PC-3 (cell line): ENCODE data around the gene MSMP.

ENCODE experiments used
- EZH2phosphoT487 ChIP-seq: fragments of 300-600 bp; sonication (generic); IDR thresholded peaks from 2 replicates; pipeline ENCODE4 v1.6.1; 2018; ENCODE audit warnings: mild to moderate bottlenecking, antibody characterized with exemption, low read length, borderline replicate concordance
- TF ChIP-seq, protein P1 (sequence below): fragments of 300-600 bp; sonication (generic); conservative IDR thresholded peaks from 2 replicates; pipeline ENCODE4 v1.5.1; 2017; ENCODE audit warnings: antibody characterized with exemption, low read depth, mild to moderate bottlenecking, low read length

- TF ChIP-seq, protein P1, sequence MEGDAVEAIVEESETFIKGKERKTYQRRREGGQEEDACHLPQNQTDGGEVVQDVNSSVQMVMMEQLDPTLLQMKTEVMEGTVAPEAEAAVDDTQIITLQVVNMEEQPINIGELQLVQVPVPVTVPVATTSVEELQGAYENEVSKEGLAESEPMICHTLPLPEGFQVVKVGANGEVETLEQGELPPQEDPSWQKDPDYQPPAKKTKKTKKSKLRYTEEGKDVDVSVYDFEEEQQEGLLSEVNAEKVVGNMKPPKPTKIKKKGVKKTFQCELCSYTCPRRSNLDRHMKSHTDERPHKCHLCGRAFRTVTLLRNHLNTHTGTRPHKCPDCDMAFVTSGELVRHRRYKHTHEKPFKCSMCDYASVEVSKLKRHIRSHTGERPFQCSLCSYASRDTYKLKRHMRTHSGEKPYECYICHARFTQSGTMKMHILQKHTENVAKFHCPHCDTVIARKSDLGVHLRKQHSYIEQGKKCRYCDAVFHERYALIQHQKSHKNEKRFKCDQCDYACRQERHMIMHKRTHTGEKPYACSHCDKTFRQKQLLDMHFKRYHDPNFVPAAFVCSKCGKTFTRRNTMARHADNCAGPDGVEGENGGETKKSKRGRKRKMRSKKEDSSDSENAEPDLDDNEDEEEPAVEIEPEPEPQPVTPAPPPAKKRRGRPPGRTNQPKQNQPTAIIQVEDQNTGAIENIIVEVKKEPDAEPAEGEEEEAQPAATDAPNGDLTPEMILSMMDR, result no peak
- no peak for TF ChIP-seq EZH2phosphoT487
Measured at GRCh38 chr9:35792024-35792813, 38.1 kb upstream of the MSMP start.
